Endothelial cell of umbilical vein (primary cell): ENCODE data around the gene TEX53. TPM values are rescaled to one million over a fixed set of nuclear protein-coding genes. Genes with fewer than 3 reads are reported as not detected.

Experiments used
- BruUV-seq: library from RNA; stranded (reverse); fragments of 400-500 nt; replicated peaks from 2 replicates; lab custom pipeline; 2021; lab: Mats Ljungman, UMichigan
- CTCF ChIA-PET: fragments of 300-600, 350-600 bp; sonication (Branson Sonifier 250); formaldehyde crosslinking; loops from one replicate; lab custom pipeline; 2021; ENCODE audit warnings: antibody characterized with exemption, inconsistent platforms; lab: Charles Lee
- POLR2A ChIA-PET: fragments of 300-600, 350-600 bp; sonication (Branson Sonifier 250); formaldehyde crosslinking; loops from one replicate; lab custom pipeline; 2021; ENCODE audit warnings: antibody characterized with exemption, inconsistent platforms; lab: Charles Lee
- DNase-seq: peaks from one replicate; pipeline ENCODE4 v3.0.0-alpha.2; 2011; ENCODE audit warnings: low read depth, low spot score
- FAIRE-seq: peaks from 2 replicates; lab custom pipeline; 2011; peaks lifted over from hg19 to GRCh38; lab: Jason Lieb, UNC
- H2AFZ ChIP-seq: 2 replicates; pipeline ENCODE4 v1.6.0; 2012; ENCODE audit warnings: low read depth, low read length, control low read depth, inconsistent platforms
- H3K27ac ChIP-seq: 2 replicates; pipeline ENCODE4 v1.5.1; 2011; ENCODE audit warnings: low read depth, mild to moderate bottlenecking, control low read depth, low read length, moderate library complexity; ENCODE audit not compliant: insufficient read depth
- H3K27me3 ChIP-seq, 2 experiments: 2 replicates each; pipeline versions ENCODE4 v1.6.0 to v1.6.1; 2011; ENCODE audit warnings: low read length in 2 of 2, mixed read lengths in 1 of 2; ENCODE audit not compliant: control insufficient read depth in 2 of 2, insufficient read depth in 2 of 2
- H3K36me3 ChIP-seq, 2 experiments: 2 replicates in 1 of 2; 3 replicates in 1 of 2; pipeline ENCODE4 v1.5.1; 2011; ENCODE audit warnings: low read length in 2 of 2, mild to moderate bottlenecking in 1 of 2, moderate library complexity in 1 of 2; ENCODE audit not compliant: control insufficient read depth in 2 of 2, insufficient read depth in 2 of 2; ENCODE audit errors: extremely low read depth in 1 of 2
- H3K4me1 ChIP-seq: 3 replicates; pipeline ENCODE4 v1.5.1; 2011; ENCODE audit warnings: mild to moderate bottlenecking, low read length; ENCODE audit not compliant: control insufficient read depth, insufficient read depth; ENCODE audit errors: extremely low read depth
- H3K4me2 ChIP-seq: 2 replicates; pipeline ENCODE4 v1.6.1; 2011; ENCODE audit warnings: low read length, control low read depth, mixed read lengths; ENCODE audit not compliant: insufficient read depth
- H3K4me3 ChIP-seq, 3 experiments: fragments of 200-600 bp in 1 of 3; sonication (generic), shearing (Covaris generic) in 1 of 3; replicated peaks in 1 of 3; 2 replicates each; pipeline ENCODE4 v1.5.1; 2011 to 2016; ENCODE audit warnings: control low read depth in 3 of 3, low read length in 3 of 3, mild to moderate bottlenecking in 2 of 3, inconsistent platforms in 1 of 3, low read depth in 1 of 3, moderate library complexity in 1 of 3; ENCODE audit not compliant: insufficient read depth in 1 of 3
- H3K79me2 ChIP-seq: 2 replicates; pipeline ENCODE4 v1.6.0; 2012; ENCODE audit warnings: low read length, inconsistent platforms; ENCODE audit not compliant: control insufficient read depth, insufficient read depth
- H3K9ac ChIP-seq: replicated peaks from 2 replicates; pipeline ENCODE3; 2011; ENCODE audit warnings: low read length, control low read depth; ENCODE audit not compliant: insufficient read depth; ENCODE audit errors: extremely low read depth
- H3K9me1 ChIP-seq: replicated peaks from 3 replicates; pipeline ENCODE4 v1.6.0; 2011; ENCODE audit warnings: mild to moderate bottlenecking, low read length; ENCODE audit not compliant: control insufficient read depth, insufficient read depth; ENCODE audit errors: extremely low read depth
- H3K9me3 ChIP-seq: replicated peaks from 2 replicates; pipeline ENCODE4 v1.5.1; 2012; ENCODE audit warnings: low read length, inconsistent platforms; ENCODE audit not compliant: control insufficient read depth, insufficient read depth
- H4K20me1 ChIP-seq: replicated peaks from 2 replicates; pipeline ENCODE3; 2011; ENCODE audit warnings: mild to moderate bottlenecking, low read length; ENCODE audit not compliant: control insufficient read depth, insufficient read depth; ENCODE audit errors: extremely low read depth
- EZH2 ChIP-seq: IDR thresholded peaks from 2 replicates; pipeline ENCODE4 v1.6.1; 2012; ENCODE audit warnings: borderline replicate concordance, low read depth, mild to moderate bottlenecking, moderate library complexity, low read length, inconsistent platforms; ENCODE audit not compliant: severe bottlenecking
- FOS ChIP-seq: IDR thresholded peaks from 2 replicates; pipeline ENCODE4 v1.6.1; 2011; ENCODE audit warnings: mild to moderate bottlenecking, low read length, moderate library complexity, borderline replicate concordance; ENCODE audit not compliant: insufficient read depth
- GATA2 ChIP-seq: IDR thresholded peaks from 2 replicates; pipeline ENCODE4 v1.7.0; 2011; ENCODE audit warnings: low read depth, mild to moderate bottlenecking, moderate library complexity, mixed read lengths, low read length; ENCODE audit not compliant: insufficient read length, insufficient read depth
- JUN ChIP-seq: IDR thresholded peaks from 2 replicates; pipeline ENCODE4 v1.6.1; 2011; ENCODE audit warnings: borderline replicate concordance, low read depth; ENCODE audit not compliant: insufficient read length, insufficient read depth
- MYC ChIP-seq: IDR thresholded peaks from one replicate; pipeline ENCODE4 v1.6.1; 2011; ENCODE audit warnings: mild to moderate bottlenecking, low read depth, low read length
- POLR2A ChIP-seq: IDR thresholded peaks from 2 replicates; pipeline ENCODE4 v1.6.1; 2012; ENCODE audit warnings: low read depth, mild to moderate bottlenecking, control low read depth, low read length
- POLR2AphosphoS5 ChIP-seq: IDR thresholded peaks from 2 replicates; pipeline ENCODE4 v1.6.1; 2012; ENCODE audit warnings: low read depth, mild to moderate bottlenecking, control low read depth, low read length, moderate library complexity; ENCODE audit not compliant: insufficient read depth
- dilution Hi-C: fragments of 300-500 bp; cut with MboI; formaldehyde crosslinking; loops from one replicate; pipeline ENCODE4 v1.15.0; 2019; ENCODE audit warnings: low sequenced_read_pairs; ENCODE audit not compliant: extremely low pct_ligation_motif_present
- intact Hi-C: fragments of 100-400 bp; cut with micrococcal nuclease; formaldehyde crosslinking; loops from one replicate; pipeline ENCODE4 v1.10.0; 2022
- polyA plus RNA-seq, 4 experiments: library from polyadenylated mRNA; depleted of rRNA in 3 of 4; stranded (reverse) in 3 of 4; unstranded in 1 of 4; fragments of >200 nt; gene quantifications; 2 replicates each; pipeline versions ENCODE4 v1.2.1 to v1.2.3, GENCODE V29; 2011 to 2012; ENCODE audit warnings: missing spikeins in 1 of 4
- total RNA-seq: library from RNA; stranded (reverse); gene quantifications from 2 replicates; pipeline ENCODE4 v1.2.3, GENCODE V29; 2021
- TF ChIP-seq, protein P1 (sequence below), 2 donors: IDR thresholded peaks; 1 replicate in 1 of 2; 2 replicates in 1 of 2; pipeline ENCODE4 v1.5.1; 2011; ENCODE audit warnings: low read length in 2 of 2, mild to moderate bottlenecking in 2 of 2, moderate library complexity in 2 of 2, control low read depth in 1 of 2, inconsistent platforms in 1 of 2, low read depth in 1 of 2; ENCODE audit not compliant: insufficient read depth in 1 of 2; ENCODE audit errors: extremely low read depth in 1 of 2
- TF ChIP-seq, protein P2 (sequence below): IDR thresholded peaks from 2 replicates; pipeline ENCODE4 v1.6.1; 2011; ENCODE audit not compliant: insufficient read depth, insufficient read length

The TEX53 gene
- total and polyA plus RNA-seq, 2 donors (not counting 3 experiments of a cell fraction or from before 2014, with no cell fraction given), result not detected

DNA sequence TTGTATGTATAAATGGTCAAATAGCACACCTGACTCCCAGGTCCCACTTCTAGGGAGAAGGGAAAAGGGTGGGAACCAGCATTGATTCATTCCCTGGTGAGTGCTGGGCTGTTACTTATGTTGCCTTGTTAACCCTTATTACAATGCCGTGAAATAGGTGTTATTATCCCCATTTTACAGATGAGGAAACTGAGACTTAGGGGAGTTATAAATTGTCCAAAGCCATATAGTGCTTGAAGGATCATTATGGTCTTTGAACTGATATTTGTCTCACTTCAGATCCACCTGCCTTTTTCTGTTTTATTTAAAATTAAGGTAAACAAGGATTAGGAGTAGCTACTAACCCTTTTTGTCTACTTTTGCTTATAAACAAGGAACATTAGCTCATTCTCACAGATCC is 30.1 kb downstream of the TEX53 start:
- dilution Hi-C loops (no loop called here), intact Hi-C loops (no loop called here)
- Histone ChIP-seq H3K4me3 (no peak overlapping the region), H3K4me2 (no peak overlapping the region), H3K27me3 (no peaks in the 10 kb centered on the region), H3K4me1 (no peaks in the 10 kb centered on the region), H3K36me3 (peaks cover 0 to 3% of the 10 kb centered on the region in 2 experiments), H3K27ac (no peak overlapping the region), H3K9ac (no peak overlapping the region), H4K20me1 (no peaks in the 10 kb centered on the region), H3K79me2 (no peaks in the 10 kb centered on the region), H2AFZ (no peak overlapping the region), H3K9me3 (no peaks in the 10 kb centered on the region), H3K9me1 (no peaks in the 10 kb centered on the region)
- DNase-seq (no peak), FAIRE-seq (no peak)
- no TSS peak for BruUV-seq
- TF ChIP-seq FOS (no peak), GATA2 (no peak), EZH2 (no peak), JUN (no peak), MYC (no peak), POLR2A (no peak), POLR2AphosphoS5 (no peak)
- TF ChIP-seq, protein P1, sequence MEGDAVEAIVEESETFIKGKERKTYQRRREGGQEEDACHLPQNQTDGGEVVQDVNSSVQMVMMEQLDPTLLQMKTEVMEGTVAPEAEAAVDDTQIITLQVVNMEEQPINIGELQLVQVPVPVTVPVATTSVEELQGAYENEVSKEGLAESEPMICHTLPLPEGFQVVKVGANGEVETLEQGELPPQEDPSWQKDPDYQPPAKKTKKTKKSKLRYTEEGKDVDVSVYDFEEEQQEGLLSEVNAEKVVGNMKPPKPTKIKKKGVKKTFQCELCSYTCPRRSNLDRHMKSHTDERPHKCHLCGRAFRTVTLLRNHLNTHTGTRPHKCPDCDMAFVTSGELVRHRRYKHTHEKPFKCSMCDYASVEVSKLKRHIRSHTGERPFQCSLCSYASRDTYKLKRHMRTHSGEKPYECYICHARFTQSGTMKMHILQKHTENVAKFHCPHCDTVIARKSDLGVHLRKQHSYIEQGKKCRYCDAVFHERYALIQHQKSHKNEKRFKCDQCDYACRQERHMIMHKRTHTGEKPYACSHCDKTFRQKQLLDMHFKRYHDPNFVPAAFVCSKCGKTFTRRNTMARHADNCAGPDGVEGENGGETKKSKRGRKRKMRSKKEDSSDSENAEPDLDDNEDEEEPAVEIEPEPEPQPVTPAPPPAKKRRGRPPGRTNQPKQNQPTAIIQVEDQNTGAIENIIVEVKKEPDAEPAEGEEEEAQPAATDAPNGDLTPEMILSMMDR (IDR thresholded peaks at IDR 0.05; ENCODE audit: extremely low read depth in 1 of 2, insufficient read depth in 1 of 2, low read depth in 1 of 2, low read length in 2 of 2), result no peak
- TF ChIP-seq, protein P2, sequence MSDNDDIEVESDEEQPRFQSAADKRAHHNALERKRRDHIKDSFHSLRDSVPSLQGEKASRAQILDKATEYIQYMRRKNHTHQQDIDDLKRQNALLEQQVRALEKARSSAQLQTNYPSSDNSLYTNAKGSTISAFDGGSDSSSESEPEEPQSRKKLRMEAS, result no peak
- POLR2A ChIA-PET, result no interaction called here
- CTCF ChIA-PET, result interaction anchor here (1.1 kb wide), 1 partner anchor 194 kb away, joined by 3 read pairs; no protein-coding TSS in a partner anchor
